ENCODE measurements around the gene TLCD5.

GRCh38 chr11:120294096-120294495 lies 31.0 kb upstream of the TLCD5 start:
- TF ChIP-seq, protein P1, sequence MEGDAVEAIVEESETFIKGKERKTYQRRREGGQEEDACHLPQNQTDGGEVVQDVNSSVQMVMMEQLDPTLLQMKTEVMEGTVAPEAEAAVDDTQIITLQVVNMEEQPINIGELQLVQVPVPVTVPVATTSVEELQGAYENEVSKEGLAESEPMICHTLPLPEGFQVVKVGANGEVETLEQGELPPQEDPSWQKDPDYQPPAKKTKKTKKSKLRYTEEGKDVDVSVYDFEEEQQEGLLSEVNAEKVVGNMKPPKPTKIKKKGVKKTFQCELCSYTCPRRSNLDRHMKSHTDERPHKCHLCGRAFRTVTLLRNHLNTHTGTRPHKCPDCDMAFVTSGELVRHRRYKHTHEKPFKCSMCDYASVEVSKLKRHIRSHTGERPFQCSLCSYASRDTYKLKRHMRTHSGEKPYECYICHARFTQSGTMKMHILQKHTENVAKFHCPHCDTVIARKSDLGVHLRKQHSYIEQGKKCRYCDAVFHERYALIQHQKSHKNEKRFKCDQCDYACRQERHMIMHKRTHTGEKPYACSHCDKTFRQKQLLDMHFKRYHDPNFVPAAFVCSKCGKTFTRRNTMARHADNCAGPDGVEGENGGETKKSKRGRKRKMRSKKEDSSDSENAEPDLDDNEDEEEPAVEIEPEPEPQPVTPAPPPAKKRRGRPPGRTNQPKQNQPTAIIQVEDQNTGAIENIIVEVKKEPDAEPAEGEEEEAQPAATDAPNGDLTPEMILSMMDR (IDR thresholded peaks at IDR 0.05 in 4 of 5, conservative IDR thresholded peaks at IDR 0.05 in 1 of 5): no peak
- no peak for TF ChIP-seq POLR2A (IDR thresholded peaks at IDR 0.05)
